Heart left ventricle (tissue), 16 donors: ENCODE results near the gene NEDD9. TPM values are rescaled to one million over a fixed set of nuclear protein-coding genes. Genes with fewer than 3 reads are reported as not detected.
A peak's percentile ranks its signal among the peaks of the same experiment; 100 is the strongest.

ENCODE experiments used
- ATAC-seq, 4 donors: fragments of 200-7000 bp; cut with Tn5 transposase; one replicate each; pipeline ENCODE4 v1.9.1; 2020 to 2022; ENCODE audit warnings: moderate library complexity in 4 of 4, mild to moderate bottlenecking in 3 of 4, moderate number of reproducible peaks in 1 of 4
- DNase-seq, 5 donors: peaks; one replicate each; pipeline ENCODE4 v3.0.0-alpha.2; 2020
- H3K27ac ChIP-seq, 12 donors: fragments of 200-600 bp; sonication (generic) in 4 of 12; one replicate each; pipeline versions ENCODE4 v1.5.0 to v1.8.0; 2016 to 2022; ENCODE audit warnings: mild to moderate bottlenecking in 2 of 12
- H3K27me3 ChIP-seq, 9 donors: fragments of 200-600 bp; sonication (generic) in 2 of 9; one replicate each; pipeline versions ENCODE4 v1.5.1 to v1.8.0; 2016 to 2022; ENCODE audit warnings: mild to moderate bottlenecking in 3 of 9
- H3K36me3 ChIP-seq, 9 donors: fragments of 200-600 bp; sonication (generic) in 2 of 9; one replicate each; pipeline versions ENCODE4 v1.5.0 to v1.8.0; 2018 to 2022; ENCODE audit warnings: mild to moderate bottlenecking in 2 of 9
- H3K4me1 ChIP-seq, 12 donors: fragments of 200-600 bp; sonication (generic) in 4 of 12; one replicate each; pipeline versions ENCODE4 v1.5.0 to v1.8.0; 2016 to 2022; ENCODE audit warnings: mild to moderate bottlenecking in 3 of 12
- H3K4me3 ChIP-seq, 12 donors: fragments of 200-600 bp; sonication (generic) in 4 of 12; one replicate each; pipeline versions ENCODE4 v1.5.0 to v1.8.0; 2017 to 2022; ENCODE audit warnings: mild to moderate bottlenecking in 9 of 12, moderate library complexity in 4 of 12
- H3K9me3 ChIP-seq, 12 donors: fragments of 200-600 bp; sonication (generic) in 4 of 12; one replicate each; pipeline versions ENCODE4 v1.5.0 to v1.8.0; 2016 to 2022; ENCODE audit warnings: mild to moderate bottlenecking in 1 of 12
- CTCF ChIP-seq, 12 donors: fragments of 200-600 bp; sonication (generic) in 4 of 12; IDR thresholded peaks; one replicate each; pipeline versions ENCODE4 v1.5.0 to v1.8.0; 2018 to 2022; ENCODE audit warnings: antibody characterized with exemption in 12 of 12, mild to moderate bottlenecking in 5 of 12
- POLR2A ChIP-seq, 2 donors: fragments of 450-650 bp; IDR thresholded peaks; one replicate each; pipeline ENCODE4 v1.6.1; 2017; ENCODE audit warnings: antibody characterized with exemption in 2 of 2, mild to moderate bottlenecking in 2 of 2, moderate library complexity in 2 of 2
- WGBS, 4 donors: extraction: QIAGEN DNeasy Blood & Tissue Kit in 2 of 4; methylation state at CpG; one replicate each; pipeline versions ENCODE4 v1.1.5 to v1.1.7; 2013 to 2018; 5-methylcytosine and 5-hydroxymethylcytosine counted together
- intact Hi-C, 10 donors: fragments of 100-400 bp; cut with DNase I; formaldehyde crosslinking; loops; one replicate each; pipeline versions ENCODE4 v1.11.1 to v1.14.2; 2022
- polyA plus RNA-seq, 2 donors: library from polyadenylated mRNA; stranded (reverse); fragments of 200-250 nt; gene quantifications; one replicate each; pipeline ENCODE4 v1.2.3, GENCODE V29; 2013
- total RNA-seq, 9 donors: library from RNA; depleted of rRNA in 2 of 9; stranded (reverse); fragments of >200 nt in 2 of 9; fragmentation: NEBNext Ultra II Directional in 3 of 9; extraction: Animal tissue kit (Norgen Biotek cat#: 25700) in 3 of 9; gene quantifications; one replicate each; pipeline versions ENCODE4 v1.1.0 to v1.2.4, GENCODE V29; 2016 to 2023
- donor health status: ischemic (EF 13 %, LVEDD 7.1; RV severe dilation, severe dysfunction).
- donor health status: healthy with polysubstance abuse.
- donor health status: DM: no; HTN: yes; CAD: no.
- donor health status: DM: no; HTN: no; CAD: no.
- donor health status: ischemic (EF 25% LVEDD 6.9; RV normal size, moderate dysfunction).
- donor health status: ischemic (EF 25% LVEDD 5.7; RV mildly dilated, moderate dysfunction).
- donor health status: healthy.
- donor health status: DM: yes; HTN: yes; CAD: no.
- donor health status: ischemic (EF 35%, LVEDD 5.7; RV mildly dilated, moderate dysfunction).
- donor health status: nonischemic (EF 11% LVEDD 7.7; RV severe dilation, severe dysfunction).
- donor health status: DM: yes; HTN: yes; CAD: no.
- donor health status: PGD.
- donor health status: ischemic (EF 29% LVEDD 5.4; RV normal size, mild dysfunction).
- donor health status: nonischemic (EF 23%, LVEDD 6.1; RV moderate dilation, normal function).

NEDD9 gene
- total and polyA plus RNA-seq, 11 donors, result 10.2 to 55.7 (median 20.9) TPM

- WGBS, 4 donors, result 94 to 96% (median 94%) methylated on average over 4 of the region's 4 CpGs
- no peak overlapping the region for H3K4me3 ChIP-seq
Observed at GRCh38 chr6:11146117-11146826, 86.2 kb downstream of the NEDD9 start.

GRCh38 chr6:11144393-11144851 is 88.0 kb downstream of the NEDD9 start:
- H3K4me1 ChIP-seq, result peaks cover 0 to 18% (median 0%) of the 10 kb centered on the region in 12 donors
- no peak overlapping the region for H3K27ac ChIP-seq
- 15 to 28% (median 27%) methylated on average over 6 of the region's 6 CpGs for WGBS, 4 donors
- H3K36me3 ChIP-seq, result no peaks in the 10 kb centered on the region
- peak; percentile 72 to 83 (median 74) for DNase-seq
- ATAC-seq, result peak; percentile 89 to 96 (median 92)
- H3K27me3 ChIP-seq, result no peaks in the 10 kb centered on the region
- H3K4me3 ChIP-seq, result no peak overlapping the region
- H3K9me3 ChIP-seq, result no peaks in the 10 kb centered on the region
- intact Hi-C loops, result loop anchor here (1.0 to 10.0 kb wide), 6 partner anchors 350 to 433 kb away; no protein-coding TSS in a partner anchor
- TF ChIP-seq CTCF (IDR thresholded peaks at IDR 0.05), result peak; percentile 78 to 96 (median 90)
- no peak for TF ChIP-seq POLR2A (IDR thresholded peaks at IDR 0.05)

More at GRCh38 chr6:11146117-11146826, 86.2 kb downstream of the NEDD9 start:
- TF ChIP-seq POLR2A (IDR thresholded peaks at IDR 0.05) (no peak), CTCF (IDR thresholded peaks at IDR 0.05) (no peak)
- Histone ChIP-seq H3K36me3 (no peaks in the 10 kb centered on the region), H3K27me3 (no peaks in the 10 kb centered on the region), H3K27ac (no peak overlapping the region), H3K9me3 (no peaks in the 10 kb centered on the region), H3K4me1 (peaks cover 0 to 18% (median 0%) of the 10 kb centered on the region in 12 donors)
- DNase-seq (no peak), ATAC-seq (no peak)
- intact Hi-C loops, result loop anchor here in 3 of 10 donors (5.0 to 10.0 kb wide), 2 partner anchors 429 to 431 kb away; no protein-coding TSS in a partner anchor

- TF ChIP-seq POLR2A (IDR thresholded peaks at IDR 0.05), result no peak
- no peak for TF ChIP-seq CTCF (IDR thresholded peaks at IDR 0.05)
- no peaks in the 10 kb centered on the region for H3K9me3 ChIP-seq
- peaks cover 0 to 18% (median 0%) of the 10 kb centered on the region in 12 donors for H3K4me1 ChIP-seq
- WGBS, 4 donors, result 85 to 91% (median 88%) methylated on average over 10 of the region's 10 CpGs
- no peaks in the 10 kb centered on the region for H3K27me3 ChIP-seq
- DNase-seq (peak; percentile 28 to 77 (median 60)), ATAC-seq (peak; percentile 55 to 86 (median 74))
- no peaks in the 10 kb centered on the region for H3K36me3 ChIP-seq
- intact Hi-C loops, result loop anchor here (1.0 to 10.0 kb wide), 6 partner anchors 351 to 434 kb away; no protein-coding TSS in a partner anchor
- no peak overlapping the region for H3K27ac ChIP-seq
- H3K4me3 ChIP-seq, result no peak overlapping the region
Observed at GRCh38 chr6:11143394-11144371, 88.8 kb downstream of the NEDD9 start.
